Measurements from ENCODE around the gene HOXC9.

HOXC9 gene

GRCh38 chr12:53976823-53977595 is 23.0 kb upstream of the HOXC9 start:
- no peak for DNase-seq

GRCh38 chr12:53977596-53978445 is 22.1 kb upstream of the HOXC9 start:
- no peak for DNase-seq

DNA sequence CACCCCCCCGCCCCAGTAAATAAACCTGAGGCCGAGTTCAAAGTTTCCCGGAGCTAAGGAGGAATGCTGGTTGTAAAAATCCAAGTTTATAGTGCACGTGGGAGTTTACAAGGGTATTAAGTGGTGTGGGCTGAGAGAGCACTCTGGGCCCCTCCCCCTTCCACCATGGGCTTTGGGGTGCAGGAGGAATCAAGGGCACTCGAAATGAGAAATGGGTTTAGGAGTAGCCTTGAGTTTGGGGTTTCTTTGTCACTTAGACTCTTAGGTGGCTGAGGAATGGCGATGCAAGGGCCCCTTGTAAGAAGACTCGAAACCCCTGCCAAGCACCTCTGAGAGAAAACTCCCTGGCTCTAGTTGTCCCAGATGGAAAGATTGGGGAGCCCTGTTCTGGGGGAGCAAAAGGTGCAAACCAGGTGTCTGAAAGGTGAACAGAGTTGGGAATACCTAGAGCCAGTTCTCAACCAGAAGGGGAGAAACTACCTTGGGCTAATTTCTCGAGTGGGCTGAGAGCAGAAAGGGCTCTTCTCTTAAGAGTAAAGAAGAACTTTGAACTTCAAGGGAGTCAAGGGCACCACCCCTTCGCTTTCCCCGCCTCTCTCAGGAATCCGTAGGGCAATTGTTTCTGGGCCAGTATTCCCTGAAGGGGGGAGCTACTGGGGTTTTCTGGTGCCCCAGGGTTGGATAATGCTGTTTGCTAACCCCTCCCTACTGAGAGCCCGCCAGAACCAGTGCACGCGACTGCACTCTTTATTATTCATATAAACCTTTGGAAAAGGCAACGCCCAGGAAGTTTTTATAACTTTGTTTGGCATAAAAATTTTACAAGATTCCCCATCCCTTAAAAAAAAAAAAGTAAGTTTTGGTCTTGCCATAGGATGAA is 21.2 kb upstream of the HOXC9 start:
- no peak for DNase-seq

DNA sequence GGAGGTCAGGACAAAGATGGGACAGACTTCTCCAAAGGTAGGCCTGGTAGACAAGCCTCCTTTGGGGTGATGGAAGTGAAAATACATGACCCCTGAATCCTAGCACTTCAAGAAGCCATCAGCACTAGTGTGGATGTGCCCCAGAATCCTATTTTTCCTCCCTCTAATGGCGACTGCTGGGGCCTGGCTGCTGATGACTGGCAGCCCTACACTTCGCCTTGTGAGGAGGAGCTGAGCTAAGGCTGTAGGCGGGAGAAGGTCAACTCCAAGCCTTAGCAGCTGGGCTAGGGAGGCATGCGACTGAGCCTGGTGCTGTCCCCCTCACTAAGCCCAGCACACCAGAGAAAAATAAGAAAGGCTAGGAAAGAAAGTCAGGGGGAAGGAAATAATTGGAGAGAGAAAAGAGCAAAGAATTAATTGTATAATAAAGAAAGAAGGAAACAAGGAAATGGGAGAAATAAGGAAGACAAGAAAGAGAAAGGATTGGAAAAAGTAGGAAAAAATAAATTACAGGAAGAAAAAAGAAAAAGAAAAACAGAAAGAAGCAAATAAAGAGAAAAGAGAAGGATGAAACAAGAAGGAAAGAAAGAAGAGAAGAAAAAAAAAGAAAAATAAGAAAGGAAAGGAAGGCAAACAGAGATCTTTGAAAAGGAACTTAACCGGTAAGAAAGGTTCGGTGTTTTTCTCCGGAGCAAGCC is 19.7 kb upstream of the HOXC9 start:
- no peak for DNase-seq

GRCh38 chr12:53980802-53981496 is 19.0 kb upstream of the HOXC9 start:
- no peak for DNase-seq

- no peak for DNase-seq
These were observed 18.1 kb upstream of the HOXC9 start for GRCh38 chr12:53981634-53982565.

DNA sequence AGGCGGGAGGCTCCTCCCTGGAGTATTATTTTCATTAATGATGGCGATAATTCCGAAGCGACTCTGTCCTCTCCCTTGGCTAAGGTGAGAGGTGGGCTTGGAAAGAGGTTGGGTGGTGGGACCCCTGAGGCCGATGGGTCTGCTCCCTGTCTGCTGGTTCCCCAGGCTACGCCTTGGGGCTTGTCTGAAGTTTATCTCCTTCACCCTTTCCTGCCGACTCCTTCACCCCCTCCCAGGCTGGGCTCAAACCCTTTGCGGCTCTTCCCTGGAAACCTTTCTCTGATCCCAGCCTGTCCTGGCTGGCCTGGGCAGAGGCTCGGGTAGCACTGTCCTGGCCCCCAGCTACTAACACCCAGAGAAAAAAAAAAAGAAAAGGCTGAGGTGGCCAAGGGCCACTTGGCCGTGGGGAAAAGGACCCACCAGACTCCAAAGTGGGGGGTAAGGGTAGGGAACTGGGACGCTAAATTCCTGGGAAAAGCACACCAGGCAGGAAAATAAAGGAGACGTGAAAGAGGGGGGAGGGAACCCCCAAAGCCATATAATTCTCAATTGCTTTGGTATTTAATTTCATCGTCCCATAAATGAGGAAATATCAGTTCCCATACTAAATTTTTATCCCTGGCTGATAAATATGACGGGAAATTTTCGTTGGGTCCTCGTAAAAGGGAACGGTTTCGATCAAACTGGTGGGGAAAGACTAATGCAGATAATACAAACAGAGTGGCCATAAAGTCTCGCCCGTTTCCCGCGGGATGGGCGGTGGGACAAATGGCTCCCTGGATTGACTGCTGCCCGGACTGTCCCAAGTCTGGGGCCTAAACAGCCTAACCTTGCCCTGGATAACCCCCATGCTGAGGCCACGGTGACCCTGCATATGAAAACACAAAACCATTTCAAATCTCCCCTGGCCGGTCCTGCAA is 17.1 kb upstream of the HOXC9 start:
- DNase-seq, result no peak

GRCh38 chr12:53983568-53983949 is 16.4 kb upstream of the HOXC9 start:
- DNase-seq, result no peak

DNA sequence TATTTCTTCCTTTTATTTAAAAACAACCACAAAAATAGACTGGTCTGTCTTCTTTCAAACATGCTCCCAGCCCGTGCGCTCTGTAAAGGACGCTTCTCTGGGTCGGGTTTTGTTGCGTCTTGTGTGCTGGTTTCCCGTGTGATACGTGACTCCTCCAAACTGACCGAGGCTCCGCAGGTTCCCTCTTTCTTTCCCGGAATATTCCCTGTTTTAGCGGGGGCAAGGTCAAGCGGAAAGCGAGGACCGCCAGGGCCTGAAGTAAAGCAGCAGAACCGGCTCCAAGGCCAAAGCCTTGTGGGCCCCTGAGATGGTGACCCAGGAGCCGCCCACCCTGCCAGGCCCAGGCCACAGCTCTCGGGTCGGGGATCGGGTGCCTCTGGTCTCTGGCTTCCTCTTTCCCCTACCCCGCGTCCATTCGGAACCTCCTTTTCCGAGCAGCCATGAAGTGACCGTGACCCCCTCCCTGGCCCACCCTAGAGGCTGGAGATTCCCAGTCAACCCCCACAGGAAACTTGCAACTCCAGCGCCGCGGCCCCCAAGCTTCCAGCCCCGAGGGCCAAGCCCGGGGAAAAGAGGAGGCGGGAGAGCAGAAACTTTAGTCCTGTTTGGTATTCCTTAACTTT is 15.9 kb upstream of the HOXC9 start:
- DNase-seq, result no peak

DNA sequence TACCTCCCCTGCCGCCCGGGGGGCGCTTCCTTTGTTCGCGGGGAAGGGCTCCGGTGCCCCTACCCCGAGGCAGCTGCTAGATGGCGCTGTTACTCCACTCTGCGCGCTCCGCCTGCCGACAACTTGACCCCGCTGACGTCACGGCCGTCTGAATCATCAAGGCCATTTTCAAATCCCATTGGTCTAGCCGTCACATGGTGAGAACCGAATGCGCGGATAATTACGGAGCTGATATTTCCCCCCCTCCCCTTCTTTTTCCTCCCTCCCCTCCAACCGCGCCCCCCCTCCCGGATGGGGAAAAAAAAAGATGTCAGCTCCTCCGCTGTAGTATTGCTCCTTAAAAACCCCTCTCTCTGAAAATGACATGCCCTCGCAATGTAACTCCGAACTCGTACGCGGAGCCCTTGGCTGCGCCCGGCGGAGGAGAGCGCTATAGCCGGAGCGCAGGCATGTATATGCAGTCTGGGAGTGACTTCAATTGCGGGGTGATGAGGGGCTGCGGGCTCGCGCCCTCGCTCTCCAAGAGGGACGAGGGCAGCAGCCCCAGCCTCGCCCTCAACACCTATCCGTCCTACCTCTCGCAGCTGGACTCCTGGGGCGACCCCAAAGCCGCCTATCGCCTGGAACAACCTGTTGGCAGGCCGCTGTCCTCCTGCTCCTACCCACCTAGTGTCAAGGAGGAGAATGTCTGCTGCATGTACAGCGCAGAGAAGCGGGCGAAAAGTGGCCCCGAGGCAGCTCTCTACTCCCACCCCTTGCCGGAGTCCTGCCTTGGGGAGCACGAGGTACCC is 14.9 kb upstream of the HOXC9 start, which contains the start of gene HOXC10:
Gene HOXC10 (plus strand): TSS at position 246 of the 791 bp plus-strand sequence. CDS start 114 bp downstream, at position 360.
- DNase-seq, result peak; percentile 82

GRCh38 chr12:53985692-53985993 is 14.3 kb upstream of the HOXC9 start:
- DNase-seq, result no peak

- DNase-seq, result no peak
These were observed 13.8 kb upstream of the HOXC9 start for GRCh38 chr12:53985994-53986685.

DNA sequence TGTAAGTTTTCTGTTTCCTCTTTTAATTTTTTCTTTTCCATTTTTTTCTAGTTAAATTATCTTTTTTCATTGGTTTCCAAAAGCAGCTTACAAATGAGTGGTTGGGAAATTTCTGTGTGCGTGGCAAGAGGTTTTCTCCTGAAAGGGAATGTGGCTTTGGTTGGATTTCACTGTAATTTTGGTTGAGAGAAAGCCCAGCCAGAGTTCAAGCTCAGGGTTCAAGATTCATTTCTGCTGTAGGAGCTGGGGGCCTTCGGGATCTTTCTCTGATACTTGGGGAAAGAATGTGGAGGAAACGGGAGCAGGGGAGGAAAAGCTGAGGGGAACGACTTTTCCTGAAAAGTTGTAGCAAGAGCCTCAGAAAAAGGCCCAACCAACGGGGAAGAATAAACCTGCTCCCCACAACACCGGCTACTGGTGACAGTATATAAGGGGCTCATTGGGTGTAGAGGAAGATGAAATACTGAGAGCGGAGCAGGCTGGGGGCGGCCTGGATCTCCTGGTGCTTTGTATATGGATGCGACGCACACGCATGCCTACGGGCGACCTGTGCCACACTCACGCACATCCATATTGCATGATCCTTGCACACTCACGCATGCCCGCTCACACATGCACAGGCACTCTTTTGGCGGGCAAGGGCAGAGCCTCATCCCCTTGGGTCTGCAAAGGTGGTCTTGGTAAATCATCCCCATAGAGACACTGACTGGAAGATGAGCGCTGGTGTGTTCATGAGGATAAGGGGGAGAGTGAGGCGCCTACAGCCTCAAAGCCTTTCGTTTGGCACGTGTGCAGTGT is 13.1 kb upstream of the HOXC9 start:
- DNase-seq, result no peak

DNA sequence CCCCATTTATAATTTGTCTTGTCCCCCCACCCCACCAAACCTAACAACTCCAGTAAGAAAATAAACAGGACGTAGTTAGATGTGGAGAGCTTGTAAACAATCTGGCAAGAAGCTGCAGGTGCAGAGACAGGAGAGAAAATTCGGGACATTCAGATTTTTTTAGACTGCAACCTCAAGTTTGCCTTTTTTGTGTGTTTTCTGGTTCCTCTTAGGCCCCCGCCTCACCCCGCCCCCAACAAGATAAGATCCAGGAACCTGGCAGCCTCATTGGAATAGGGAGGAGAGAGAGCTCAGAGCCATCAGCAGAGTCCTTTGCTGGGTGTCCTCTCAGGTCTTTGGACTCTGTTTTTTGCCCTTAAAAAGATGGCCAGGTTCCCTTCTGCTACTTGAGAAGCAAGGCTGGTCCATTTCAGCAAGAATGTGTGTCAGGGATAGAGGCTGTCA is 12.2 kb upstream of the HOXC9 start:
- DNase-seq, result no peak

DNA sequence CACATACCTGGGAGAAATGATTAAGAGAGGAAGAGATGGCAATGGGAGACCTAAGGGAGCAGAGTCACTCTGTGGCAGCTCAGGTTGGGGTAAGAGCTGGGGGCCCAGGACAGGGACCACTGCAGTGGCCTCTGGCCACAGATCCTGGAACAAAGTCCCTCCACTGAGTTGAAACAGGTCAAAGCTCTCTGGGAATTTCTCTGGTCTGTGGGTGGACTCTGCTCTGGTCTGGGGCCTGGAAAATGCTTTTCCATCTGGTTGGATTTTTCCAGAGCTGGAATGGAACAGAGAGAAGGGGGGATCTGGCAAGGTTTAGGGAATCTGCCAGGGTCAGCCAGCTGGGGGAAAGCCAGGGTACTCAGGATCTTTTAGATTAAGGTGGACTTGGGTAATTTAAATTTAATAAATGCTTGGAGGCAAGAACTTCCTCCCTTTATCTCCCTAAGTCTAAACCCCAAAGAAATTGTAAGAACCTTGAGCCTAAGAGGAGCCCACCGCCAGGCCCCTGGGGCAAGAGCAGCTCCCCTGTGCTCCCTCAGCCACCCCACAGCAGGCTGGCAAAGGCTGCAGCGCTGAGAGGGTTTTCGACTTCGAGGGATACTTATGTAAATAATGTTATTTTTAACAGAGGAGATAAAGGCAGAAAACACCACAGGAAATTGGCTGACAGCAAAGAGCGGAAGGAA is 11.3 kb upstream of the HOXC9 start:
- DNase-seq, result no peak

Measured in CD4-positive, alpha-beta T cell treated with Interleukin-15 for 1 hour (primary cell).